A549 (cell line): ENCODE results near the gene SCN3B.

ENCODE experiments used
- CBX2 ChIP-seq: fragments of 200-600 bp; sonication (generic); IDR thresholded peaks from 2 replicates; pipeline ENCODE4 v1.6.1; 2016; ENCODE audit warnings: low read depth, mild to moderate bottlenecking, borderline replicate concordance
- EP300 ChIP-seq, 2 experiments: fragments of >200 bp; sonication (Bioruptor Twin); formaldehyde crosslinking; IDR thresholded peaks; 2 replicates in 1 of 2; 3 replicates in 1 of 2; pipeline ENCODE4 v1.6.1; 2016 to 2017
- HDAC2 ChIP-seq: fragments of 200-600 bp; sonication (generic); IDR thresholded peaks from 2 replicates; pipeline ENCODE4 v1.6.1; 2016
- JUNB ChIP-seq: fragments of >200 bp; sonication (Bioruptor Twin); formaldehyde crosslinking; IDR thresholded peaks from 2 replicates; pipeline ENCODE4 v1.6.1; 2016
- NR3C1 ChIP-seq: fragments of >200 bp; sonication (Bioruptor Twin); formaldehyde crosslinking; IDR thresholded peaks from 3 replicates; pipeline ENCODE4 v1.6.1; 2017
- POLR2A ChIP-seq: IDR thresholded peaks from 2 replicates; pipeline ENCODE4 v1.6.1; 2012; ENCODE audit warnings: mild to moderate bottlenecking, low read length
- REST ChIP-seq: fragments of 200-600 bp; sonication (generic); IDR thresholded peaks from 2 replicates; pipeline ENCODE4 v1.6.1; 2016; ENCODE audit warnings: antibody characterized with exemption, mild to moderate bottlenecking, moderate library complexity
- SMC3 ChIP-seq: fragments of >200 bp; sonication (Bioruptor Twin); formaldehyde crosslinking; IDR thresholded peaks from 3 replicates; pipeline ENCODE4 v1.6.1; 2018; ENCODE audit warnings: inconsistent platforms
- SREBF2 ChIP-seq: fragments of 450-650 bp; IDR thresholded peaks from 2 replicates; pipeline ENCODE4 v1.6.1; 2014; ENCODE audit warnings: mild to moderate bottlenecking, moderate library complexity
- TF ChIP-seq, protein P1 (sequence below): IDR thresholded peaks from 2 replicates; pipeline ENCODE4 v1.6.1; 2012
- TF ChIP-seq, protein P2 (sequence below): fragments of >200 bp; sonication (Bioruptor Twin); formaldehyde crosslinking; IDR thresholded peaks from 3 replicates; pipeline ENCODE4 v1.5.1; 2016
- TF ChIP-seq, protein P3 (sequence below): fragments of 450-650 bp; IDR thresholded peaks from 2 replicates; pipeline ENCODE4 v1.6.1; 2014; ENCODE audit warnings: antibody characterized with exemption
- TF ChIP-seq, protein P4 (sequence below): fragments of 150-350 bp; IDR thresholded peaks from 2 replicates; pipeline ENCODE4 v1.6.1; 2014; ENCODE audit warnings: low read depth, mild to moderate bottlenecking, low read length

GRCh38 chr11:123622576-123622975 is 31.8 kb downstream of the SCN3B start:
- TF ChIP-seq, protein P1, sequence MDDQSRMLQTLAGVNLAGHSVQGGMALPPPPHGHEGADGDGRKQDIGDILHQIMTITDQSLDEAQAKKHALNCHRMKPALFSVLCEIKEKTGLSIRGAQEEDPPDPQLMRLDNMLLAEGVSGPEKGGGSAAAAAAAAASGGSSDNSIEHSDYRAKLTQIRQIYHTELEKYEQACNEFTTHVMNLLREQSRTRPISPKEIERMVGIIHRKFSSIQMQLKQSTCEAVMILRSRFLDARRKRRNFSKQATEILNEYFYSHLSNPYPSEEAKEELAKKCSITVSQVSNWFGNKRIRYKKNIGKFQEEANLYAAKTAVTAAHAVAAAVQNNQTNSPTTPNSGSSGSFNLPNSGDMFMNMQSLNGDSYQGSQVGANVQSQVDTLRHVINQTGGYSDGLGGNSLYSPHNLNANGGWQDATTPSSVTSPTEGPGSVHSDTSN, result no peak
- TF ChIP-seq, protein P2, sequence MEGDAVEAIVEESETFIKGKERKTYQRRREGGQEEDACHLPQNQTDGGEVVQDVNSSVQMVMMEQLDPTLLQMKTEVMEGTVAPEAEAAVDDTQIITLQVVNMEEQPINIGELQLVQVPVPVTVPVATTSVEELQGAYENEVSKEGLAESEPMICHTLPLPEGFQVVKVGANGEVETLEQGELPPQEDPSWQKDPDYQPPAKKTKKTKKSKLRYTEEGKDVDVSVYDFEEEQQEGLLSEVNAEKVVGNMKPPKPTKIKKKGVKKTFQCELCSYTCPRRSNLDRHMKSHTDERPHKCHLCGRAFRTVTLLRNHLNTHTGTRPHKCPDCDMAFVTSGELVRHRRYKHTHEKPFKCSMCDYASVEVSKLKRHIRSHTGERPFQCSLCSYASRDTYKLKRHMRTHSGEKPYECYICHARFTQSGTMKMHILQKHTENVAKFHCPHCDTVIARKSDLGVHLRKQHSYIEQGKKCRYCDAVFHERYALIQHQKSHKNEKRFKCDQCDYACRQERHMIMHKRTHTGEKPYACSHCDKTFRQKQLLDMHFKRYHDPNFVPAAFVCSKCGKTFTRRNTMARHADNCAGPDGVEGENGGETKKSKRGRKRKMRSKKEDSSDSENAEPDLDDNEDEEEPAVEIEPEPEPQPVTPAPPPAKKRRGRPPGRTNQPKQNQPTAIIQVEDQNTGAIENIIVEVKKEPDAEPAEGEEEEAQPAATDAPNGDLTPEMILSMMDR, result no peak
- TF ChIP-seq, protein P3, sequence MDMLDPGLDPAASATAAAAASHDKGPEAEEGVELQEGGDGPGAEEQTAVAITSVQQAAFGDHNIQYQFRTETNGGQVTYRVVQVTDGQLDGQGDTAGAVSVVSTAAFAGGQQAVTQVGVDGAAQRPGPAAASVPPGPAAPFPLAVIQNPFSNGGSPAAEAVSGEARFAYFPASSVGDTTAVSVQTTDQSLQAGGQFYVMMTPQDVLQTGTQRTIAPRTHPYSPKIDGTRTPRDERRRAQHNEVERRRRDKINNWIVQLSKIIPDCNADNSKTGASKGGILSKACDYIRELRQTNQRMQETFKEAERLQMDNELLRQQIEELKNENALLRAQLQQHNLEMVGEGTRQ, result no peak
- TF ChIP-seq REST (no peak), EP300 (IDR thresholded peaks at IDR 0.05) (no peak), JUNB (no peak), NR3C1 (no peak), POLR2A (no peak), CBX2 (no peak), HDAC2 (no peak), SMC3 (no peak), SREBF2 (no peak)
- TF ChIP-seq, protein P4, sequence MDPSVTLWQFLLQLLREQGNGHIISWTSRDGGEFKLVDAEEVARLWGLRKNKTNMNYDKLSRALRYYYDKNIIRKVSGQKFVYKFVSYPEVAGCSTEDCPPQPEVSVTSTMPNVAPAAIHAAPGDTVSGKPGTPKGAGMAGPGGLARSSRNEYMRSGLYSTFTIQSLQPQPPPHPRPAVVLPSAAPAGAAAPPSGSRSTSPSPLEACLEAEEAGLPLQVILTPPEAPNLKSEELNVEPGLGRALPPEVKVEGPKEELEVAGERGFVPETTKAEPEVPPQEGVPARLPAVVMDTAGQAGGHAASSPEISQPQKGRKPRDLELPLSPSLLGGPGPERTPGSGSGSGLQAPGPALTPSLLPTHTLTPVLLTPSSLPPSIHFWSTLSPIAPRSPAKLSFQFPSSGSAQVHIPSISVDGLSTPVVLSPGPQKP, result no peak
